ENCODE measurements around the gene HECTD4. TPM values are rescaled to one million over a fixed set of nuclear protein-coding genes. Genes with fewer than 3 reads are reported as not detected.
"Not testable (repeated sequence)": the region's sequence is repeated elsewhere in the genome, so short reads cannot be mapped to it uniquely, and the experiment has no call there.

The HECTD4 gene
- total RNA-seq, 1 experiment from 2014 or later = 30.0 TPM

DNA sequence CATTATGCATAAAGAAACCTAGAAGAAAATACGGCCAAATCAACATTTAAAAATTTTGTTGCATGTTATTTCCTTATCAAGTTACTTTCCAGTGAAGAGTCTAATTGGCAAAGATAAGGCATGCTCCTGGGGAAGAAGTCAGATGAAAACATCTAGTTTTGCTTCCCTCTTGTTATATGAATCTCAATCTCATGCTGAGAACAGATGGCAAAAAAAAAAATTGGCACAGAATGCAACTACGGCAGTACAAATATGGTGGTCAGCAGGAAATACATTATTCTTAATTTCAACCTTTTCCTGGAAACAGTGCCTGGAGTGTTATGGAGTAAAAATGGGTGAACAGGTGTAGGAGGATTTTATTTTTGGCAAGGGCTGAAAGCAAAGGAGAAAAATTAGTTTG, 32.8 kb downstream of the HECTD4 start:
- peaks cover 5% of the 10 kb centered on the region; the same call in 1 of the 2 replicates for H3K4me1 ChIP-seq (ENCODE audit: insufficient read depth, low read length)
- H3K14ac ChIP-seq (ENCODE audit: insufficient read depth, low read length) = no peak overlapping the region
- H2BK20ac ChIP-seq (ENCODE audit: low read depth, low read length, poor library complexity, severe bottlenecking) = no peak overlapping the region
- no peaks in the 10 kb centered on the region for H3K27me3 Mint-ChIP-seq (ENCODE audit: low read depth)
- H3K4me2 ChIP-seq (ENCODE audit: insufficient read depth, insufficient read length, low read length) = no peak overlapping the region
- no peak overlapping the region for H2BK15ac ChIP-seq (ENCODE audit: low read depth, low read length)
- peaks cover 16 to 22% of the 10 kb centered on the region in 2 experiments for H3K4me1 Mint-ChIP-seq
- no peak for DNase-seq
- no peak overlapping the region for H3K27ac ChIP-seq (ENCODE audit: insufficient read length, low read depth, low read length)
- H3K9ac ChIP-seq (ENCODE audit: extremely low read depth, insufficient read length, low read length) = no peak overlapping the region
- H3K18ac ChIP-seq (ENCODE audit: insufficient read length, low read depth, low read length) = no peak overlapping the region
- H4K91ac ChIP-seq (ENCODE audit: insufficient read length, low read depth, low read length) = no peak overlapping the region
- no peak overlapping the region for H3K4ac ChIP-seq (ENCODE audit: low read depth, low read length)
- TF ChIP-seq, protein P1, sequence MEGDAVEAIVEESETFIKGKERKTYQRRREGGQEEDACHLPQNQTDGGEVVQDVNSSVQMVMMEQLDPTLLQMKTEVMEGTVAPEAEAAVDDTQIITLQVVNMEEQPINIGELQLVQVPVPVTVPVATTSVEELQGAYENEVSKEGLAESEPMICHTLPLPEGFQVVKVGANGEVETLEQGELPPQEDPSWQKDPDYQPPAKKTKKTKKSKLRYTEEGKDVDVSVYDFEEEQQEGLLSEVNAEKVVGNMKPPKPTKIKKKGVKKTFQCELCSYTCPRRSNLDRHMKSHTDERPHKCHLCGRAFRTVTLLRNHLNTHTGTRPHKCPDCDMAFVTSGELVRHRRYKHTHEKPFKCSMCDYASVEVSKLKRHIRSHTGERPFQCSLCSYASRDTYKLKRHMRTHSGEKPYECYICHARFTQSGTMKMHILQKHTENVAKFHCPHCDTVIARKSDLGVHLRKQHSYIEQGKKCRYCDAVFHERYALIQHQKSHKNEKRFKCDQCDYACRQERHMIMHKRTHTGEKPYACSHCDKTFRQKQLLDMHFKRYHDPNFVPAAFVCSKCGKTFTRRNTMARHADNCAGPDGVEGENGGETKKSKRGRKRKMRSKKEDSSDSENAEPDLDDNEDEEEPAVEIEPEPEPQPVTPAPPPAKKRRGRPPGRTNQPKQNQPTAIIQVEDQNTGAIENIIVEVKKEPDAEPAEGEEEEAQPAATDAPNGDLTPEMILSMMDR (conservative IDR thresholded peaks at IDR 0.05) = no peak
- H2BK5ac ChIP-seq (ENCODE audit: insufficient read length, low read length) = no peak overlapping the region
- no peaks in the 10 kb centered on the region for H3K9me3 ChIP-seq (ENCODE audit: control insufficient read depth, low read depth, low read length)
- H3K23me2 ChIP-seq (ENCODE audit: insufficient read length, low read depth, low read length, poor library complexity, severe bottlenecking) = no peaks in the 10 kb centered on the region
- no peak overlapping the region for H3K56ac ChIP-seq (ENCODE audit: insufficient read length, low read depth, low read length)
- no peaks in the 10 kb centered on the region for H3K9me3 Mint-ChIP-seq
- H3K79me1 ChIP-seq (ENCODE audit: insufficient read depth, low read depth, low read length, poor library complexity, severe bottlenecking) = peaks cover 7% of the 10 kb centered on the region
- H3K79me2 ChIP-seq (ENCODE audit: insufficient read depth, low read length) = no peaks in the 10 kb centered on the region
- H3T11ph ChIP-seq (ENCODE audit: low read length) = no peak overlapping the region
- no peak overlapping the region for H2AK5ac ChIP-seq (ENCODE audit: insufficient read length, low read length)
- no peak overlapping the region for H2BK120ac ChIP-seq (ENCODE audit: low read depth, low read length, poor library complexity, severe bottlenecking)
- no CpG with 5 or more reads among the region's 2 CpGs for WGBS (ENCODE audit: extremely low coverage, insufficient read length, low lambda C conversion rate)
- no peaks in the 10 kb centered on the region for H3K27me3 ChIP-seq (ENCODE audit: insufficient read depth, low read length)
- no peak overlapping the region for H4K8ac ChIP-seq (replicated peaks; ENCODE audit: insufficient read length, low read depth, low read length)
- H2BK12ac ChIP-seq (ENCODE audit: insufficient read length, low read depth, low read length) = no peak overlapping the region
- H3K4me3 Mint-ChIP-seq = no peak overlapping the region
- no peak overlapping the region for H3K23ac ChIP-seq (ENCODE audit: insufficient read length, low read depth, low read length)
- H2AFZ ChIP-seq (ENCODE audit: low read length) = no peak overlapping the region
- H4K5ac ChIP-seq (ENCODE audit: insufficient read length, low read depth, low read length) = no peak overlapping the region
- no peaks in the 10 kb centered on the region for H3K36me3 Mint-ChIP-seq (ENCODE audit: insufficient read depth in 1 of 3, low read depth in 3 of 3)
- H3K27ac Mint-ChIP-seq = no peak overlapping the region
- no peaks in the 10 kb centered on the region for H4K20me1 ChIP-seq (ENCODE audit: control insufficient read depth, insufficient read depth, insufficient read length)

DNA sequence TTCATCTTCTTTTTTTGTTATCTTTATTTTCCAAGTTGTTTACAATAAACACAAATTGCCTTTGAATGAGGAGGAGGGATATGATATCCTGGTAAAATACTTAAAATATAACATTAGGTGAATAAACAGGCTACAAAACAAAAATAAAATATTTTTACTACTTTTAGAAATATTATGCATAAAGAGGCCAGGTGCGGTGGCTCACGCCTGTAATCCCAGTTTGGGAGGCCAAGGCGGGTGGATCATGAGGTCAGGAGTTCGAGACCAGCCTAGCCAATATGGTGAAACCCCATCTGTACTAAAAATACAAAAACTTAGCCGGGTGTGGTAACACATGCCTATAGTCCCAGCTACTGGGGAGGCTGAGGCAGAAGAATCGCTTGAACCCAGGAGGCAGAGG, 33.3 kb downstream of the HECTD4 start:
- H3K4me2 ChIP-seq (ENCODE audit: insufficient read depth, insufficient read length, low read length); H3T11ph ChIP-seq (ENCODE audit: low read length); H3K23me2 ChIP-seq (ENCODE audit: insufficient read length, low read depth, low read length, poor library complexity, severe bottlenecking); H4K8ac ChIP-seq (replicated peaks; ENCODE audit: insufficient read length, low read depth, low read length); H3K27ac ChIP-seq (ENCODE audit: insufficient read length, low read depth, low read length); H4K20me1 ChIP-seq (ENCODE audit: control insufficient read depth, insufficient read depth, insufficient read length); H2BK20ac ChIP-seq (ENCODE audit: low read depth, low read length, poor library complexity, severe bottlenecking); H3K4me1 ChIP-seq (ENCODE audit: insufficient read depth, low read length); H2AFZ ChIP-seq (ENCODE audit: low read length); H3K27me3 ChIP-seq (ENCODE audit: insufficient read depth, low read length); H2AK5ac ChIP-seq (ENCODE audit: insufficient read length, low read length); H3K27ac Mint-ChIP-seq; H4K91ac ChIP-seq (ENCODE audit: insufficient read length, low read depth, low read length); H3K9me3 Mint-ChIP-seq; H2BK15ac ChIP-seq (ENCODE audit: low read depth, low read length); H3K56ac ChIP-seq (ENCODE audit: insufficient read length, low read depth, low read length); H2BK120ac ChIP-seq (ENCODE audit: low read depth, low read length, poor library complexity, severe bottlenecking); H2BK5ac ChIP-seq (ENCODE audit: insufficient read length, low read length); H3K18ac ChIP-seq (ENCODE audit: insufficient read length, low read depth, low read length); H3K27me3 Mint-ChIP-seq (ENCODE audit: low read depth); H4K5ac ChIP-seq (ENCODE audit: insufficient read length, low read depth, low read length); H3K36me3 Mint-ChIP-seq (ENCODE audit: insufficient read depth in 1 of 3, low read depth in 3 of 3); H3K79me2 ChIP-seq (ENCODE audit: insufficient read depth, low read length); H3K14ac ChIP-seq (ENCODE audit: insufficient read depth, low read length); H3K79me1 ChIP-seq (ENCODE audit: insufficient read depth, low read depth, low read length, poor library complexity, severe bottlenecking); H3K9ac ChIP-seq (ENCODE audit: extremely low read depth, insufficient read length, low read length); H3K23ac ChIP-seq (ENCODE audit: insufficient read length, low read depth, low read length); H2BK12ac ChIP-seq (ENCODE audit: insufficient read length, low read depth, low read length); H3K4ac ChIP-seq (ENCODE audit: low read depth, low read length); H3K9me3 ChIP-seq (ENCODE audit: control insufficient read depth, low read depth, low read length); H3K4me3 Mint-ChIP-seq; DNase-seq: not testable (repeated sequence)
- H3K4me1 Mint-ChIP-seq = peaks cover 20 to 28% of the 10 kb centered on the region in 2 experiments
- no CpG with 5 or more reads among the region's 6 CpGs for WGBS (ENCODE audit: extremely low coverage, insufficient read length, low lambda C conversion rate)

Data from H9 (cell line).